H9 (cell line): Measurements from ENCODE around the gene METTL21C. TPM values are rescaled to one million over a fixed set of nuclear protein-coding genes. Genes with fewer than 3 reads are reported as not detected.

Experiments
- DNase-seq: peaks from one replicate; pipeline ENCODE4 v3.0.0-alpha.2; 2017
- H2AFZ ChIP-seq: one replicate; pipeline ENCODE4 v1.6.1; 2013; ENCODE audit warnings: mild to moderate bottlenecking, low read length, control low read depth, moderate library complexity
- H2AK5ac ChIP-seq: 2 replicates; pipeline ENCODE4 v1.6.1; 2013; ENCODE audit warnings: low read length, control low read depth, mixed read lengths; ENCODE audit not compliant: insufficient read length
- H2BK120ac ChIP-seq: one replicate; pipeline ENCODE4 v1.6.1; 2013; ENCODE audit warnings: low read depth, mild to moderate bottlenecking, low read length, control low read depth, inconsistent platforms; ENCODE audit not compliant: poor library complexity, severe bottlenecking
- H2BK12ac ChIP-seq: 2 replicates; pipeline ENCODE4 v1.6.1; 2013; ENCODE audit warnings: low read length, control low read depth, mixed read lengths, low read depth; ENCODE audit not compliant: insufficient read length
- H2BK15ac ChIP-seq: 2 replicates; pipeline ENCODE4 v1.6.1; 2013; ENCODE audit warnings: low read depth, low read length, control low read depth
- H2BK20ac ChIP-seq: one replicate; pipeline ENCODE4 v1.6.1; 2013; ENCODE audit warnings: low read depth, mild to moderate bottlenecking, low read length, control low read depth, inconsistent platforms; ENCODE audit not compliant: poor library complexity, severe bottlenecking
- H2BK5ac ChIP-seq: 2 replicates; pipeline ENCODE4 v1.6.1; 2013; ENCODE audit warnings: low read length, control low read depth, mixed read lengths; ENCODE audit not compliant: insufficient read length
- H3K14ac ChIP-seq: 2 replicates; pipeline ENCODE4 v1.6.1; 2013; ENCODE audit warnings: low read length, control low read depth; ENCODE audit not compliant: insufficient read depth
- H3K18ac ChIP-seq: 2 replicates; pipeline ENCODE4 v1.6.1; 2013; ENCODE audit warnings: low read depth, mild to moderate bottlenecking, mixed read lengths, low read length, control low read depth; ENCODE audit not compliant: insufficient read length
- H3K23ac ChIP-seq: 2 replicates; pipeline ENCODE4 v1.6.1; 2013; ENCODE audit warnings: low read length, control low read depth, mixed read lengths, low read depth; ENCODE audit not compliant: insufficient read length
- H3K23me2 ChIP-seq: 2 replicates; pipeline ENCODE4 v1.6.1; 2013; ENCODE audit warnings: low read depth, mild to moderate bottlenecking, mixed read lengths, low read length, control low read depth; ENCODE audit not compliant: insufficient read length, poor library complexity, severe bottlenecking
- H3K27ac ChIP-seq: 2 replicates; pipeline ENCODE4 v1.5.1; 2013; ENCODE audit warnings: low read length, control low read depth, mixed read lengths, low read depth; ENCODE audit not compliant: insufficient read length
- H3K27me3 ChIP-seq: 2 replicates; pipeline ENCODE4 v1.6.1; 2013; ENCODE audit warnings: low read length, control low read depth, inconsistent platforms; ENCODE audit not compliant: insufficient read depth
- H3K4ac ChIP-seq: 2 replicates; pipeline ENCODE4 v1.6.1; 2013; ENCODE audit warnings: low read depth, mild to moderate bottlenecking, control low read depth, inconsistent platforms, low read length, moderate library complexity
- H3K4me1 ChIP-seq: 2 replicates; pipeline ENCODE4 v1.6.1; 2013; ENCODE audit warnings: low read length, control low read depth, inconsistent platforms; ENCODE audit not compliant: insufficient read depth
- H3K4me2 ChIP-seq: 2 replicates; pipeline ENCODE4 v1.6.1; 2013; ENCODE audit warnings: low read length, control low read depth, mixed read lengths; ENCODE audit not compliant: insufficient read length, insufficient read depth
- H3K56ac ChIP-seq: 2 replicates; pipeline ENCODE4 v1.6.1; 2013; ENCODE audit warnings: low read depth, mild to moderate bottlenecking, mixed read lengths, low read length, control low read depth; ENCODE audit not compliant: insufficient read length
- H3K79me1 ChIP-seq: 2 replicates; pipeline ENCODE4 v1.6.1; 2013; ENCODE audit warnings: low read depth, mild to moderate bottlenecking, moderate library complexity, low read length, control low read depth, inconsistent platforms; ENCODE audit not compliant: insufficient read depth, poor library complexity, severe bottlenecking
- H3K79me2 ChIP-seq: 2 replicates; pipeline ENCODE4 v1.6.1; 2013; ENCODE audit warnings: low read length, control low read depth, inconsistent platforms; ENCODE audit not compliant: insufficient read depth
- H3K9ac ChIP-seq: 2 replicates; pipeline ENCODE4 v1.6.1; 2013; ENCODE audit warnings: low read length, control low read depth, mixed read lengths; ENCODE audit not compliant: insufficient read length; ENCODE audit errors: extremely low read depth
- H3K9me3 ChIP-seq: one replicate; pipeline ENCODE4 v1.6.1; 2013; ENCODE audit warnings: low read depth, low read length, inconsistent platforms; ENCODE audit not compliant: control insufficient read depth
- H3T11ph ChIP-seq: one replicate; pipeline ENCODE4 v1.6.1; 2013; ENCODE audit warnings: mild to moderate bottlenecking, low read length, control low read depth, inconsistent platforms
- H4K20me1 ChIP-seq: one replicate; pipeline ENCODE4 v1.6.1; 2013; ENCODE audit not compliant: control insufficient read depth, insufficient read length, insufficient read depth
- H4K5ac ChIP-seq: 2 replicates; pipeline ENCODE4 v1.6.1; 2013; ENCODE audit warnings: low read depth, mild to moderate bottlenecking, mixed read lengths, low read length, control low read depth; ENCODE audit not compliant: insufficient read length
- H4K8ac ChIP-seq: replicated peaks from 2 replicates; pipeline ENCODE4 v1.6.1; 2013; ENCODE audit warnings: low read length, control low read depth, mixed read lengths, low read depth; ENCODE audit not compliant: insufficient read length
- H4K91ac ChIP-seq: 2 replicates; pipeline ENCODE4 v1.6.1; 2013; ENCODE audit warnings: low read depth, mild to moderate bottlenecking, moderate library complexity, mixed read lengths, low read length, control low read depth; ENCODE audit not compliant: insufficient read length
- H3K27ac Mint-ChIP-seq, 3 experiments: 2 replicates in 2 of 3; 3 replicates in 1 of 3; pipeline ENCODE4 v1.8.0; 2020 to 2021; ENCODE audit warnings: mixed read lengths in 3 of 3, mild to moderate bottlenecking in 1 of 3, moderate library complexity in 1 of 3
- H3K27me3 Mint-ChIP-seq: 2 replicates; pipeline ENCODE4 v1.8.0; 2021; ENCODE audit warnings: low read depth, mild to moderate bottlenecking, moderate library complexity, mixed read lengths
- H3K36me3 Mint-ChIP-seq, 3 experiments: 2 replicates in 2 of 3; 3 replicates in 1 of 3; pipeline ENCODE4 v1.8.0; 2020 to 2021; ENCODE audit warnings: low read depth in 3 of 3, mixed read lengths in 3 of 3; ENCODE audit not compliant: insufficient read depth in 1 of 3
- H3K4me1 Mint-ChIP-seq, 2 experiments: 2 replicates each; pipeline ENCODE4 v1.8.0; 2020; ENCODE audit warnings: mixed read lengths in 2 of 2
- H3K4me3 Mint-ChIP-seq, 2 experiments: 2 replicates in 1 of 2; 3 replicates in 1 of 2; pipeline ENCODE4 v1.8.0; 2020 to 2021; ENCODE audit warnings: mild to moderate bottlenecking in 2 of 2, mixed read lengths in 2 of 2, moderate library complexity in 1 of 2
- H3K9me3 Mint-ChIP-seq, 2 experiments: 2 replicates in 1 of 2; 3 replicates in 1 of 2; pipeline ENCODE4 v1.8.0; 2020; ENCODE audit warnings: mild to moderate bottlenecking in 2 of 2, mixed read lengths in 2 of 2, moderate library complexity in 1 of 2
- WGBS: extraction: QIAGEN DNeasy Blood & Tissue Kit; methylation state at CpG from one replicate; pipeline ENCODE4 v1.1.7; 2013; ENCODE audit warnings: missing lambda C conversion rate, low lambda C conversion rate, mixed read lengths; ENCODE audit not compliant: insufficient read length; ENCODE audit errors: extremely low coverage; 5-methylcytosine and 5-hydroxymethylcytosine counted together
- total RNA-seq: library from RNA; stranded (reverse); gene quantifications from 2 replicates; pipeline ENCODE4 v1.2.1, GENCODE V29; 2021
- TF ChIP-seq, protein P1 (sequence below): fragments of 200-600 bp; sonication (generic); conservative IDR thresholded peaks from 3 replicates; pipeline ENCODE4 v1.8.0; 2021; ENCODE audit warnings: antibody characterized with exemption, mild to moderate bottlenecking

METTL21C gene
- total RNA-seq, 1 experiment from 2014 or later = not detected

DNA sequence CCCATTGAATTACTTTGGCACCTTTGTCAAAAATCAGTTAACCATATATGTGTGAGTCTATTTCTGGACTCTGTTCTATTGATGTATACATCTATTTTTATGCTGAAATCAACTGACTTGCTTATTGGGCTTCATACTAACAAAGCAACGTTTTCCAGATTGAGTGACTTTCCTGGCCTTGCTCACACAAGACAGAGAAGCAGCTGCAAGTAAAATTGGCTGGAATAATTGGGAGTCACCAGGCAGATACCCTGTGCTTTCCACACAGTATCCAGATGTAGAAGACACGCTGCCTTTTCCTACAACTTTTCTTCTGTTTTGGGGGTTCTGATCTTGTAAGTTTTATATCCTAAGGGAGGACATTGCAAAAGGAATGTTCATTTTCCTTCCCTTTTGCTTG lies 11.2 kb downstream of the METTL21C start:
- Histone ChIP-seq H2BK120ac (no peak overlapping the region), H3K4ac (no peak overlapping the region), H3K4me1 (peaks cover 3% of the 10 kb centered on the region; the same call in 1 of the 2 replicates), H2BK15ac (no peak overlapping the region), H3K14ac (no peak overlapping the region), H2AFZ (no peak overlapping the region), H4K8ac (no peak overlapping the region), H3K23me2 (no peaks in the 10 kb centered on the region), H3K79me2 (no peaks in the 10 kb centered on the region), H4K20me1 (no peaks in the 10 kb centered on the region), H3K79me1 (no peaks in the 10 kb centered on the region), H4K5ac (no peak overlapping the region), H2BK12ac (no peak overlapping the region), H2AK5ac (no peak overlapping the region), H3T11ph (no peak overlapping the region), H3K9ac (no peak overlapping the region), H2BK5ac (no peak overlapping the region), H3K18ac (no peak overlapping the region), H4K91ac (no peak overlapping the region), H3K27me3 (no peaks in the 10 kb centered on the region), H3K27ac (no peak overlapping the region), H3K4me2 (no peak overlapping the region), H3K56ac (no peak overlapping the region), H3K9me3 (no peaks in the 10 kb centered on the region), H3K23ac (no peak overlapping the region), H2BK20ac (no peak overlapping the region)
- Mint-ChIP-seq H3K4me3 (no peak overlapping the region), H3K36me3 (peaks cover 5 to 11% (median 8%) of the 10 kb centered on the region in 3 experiments; a peak in 5 of 7 replicates), H3K9me3 (no peaks in the 10 kb centered on the region), H3K27ac (no peak overlapping the region), H3K4me1 (peaks cover 12 to 15% of the 10 kb centered on the region in 2 experiments), H3K27me3 (no peaks in the 10 kb centered on the region)
- no CpG with 5 or more reads among the region's 2 CpGs for WGBS
- TF ChIP-seq, protein P1, sequence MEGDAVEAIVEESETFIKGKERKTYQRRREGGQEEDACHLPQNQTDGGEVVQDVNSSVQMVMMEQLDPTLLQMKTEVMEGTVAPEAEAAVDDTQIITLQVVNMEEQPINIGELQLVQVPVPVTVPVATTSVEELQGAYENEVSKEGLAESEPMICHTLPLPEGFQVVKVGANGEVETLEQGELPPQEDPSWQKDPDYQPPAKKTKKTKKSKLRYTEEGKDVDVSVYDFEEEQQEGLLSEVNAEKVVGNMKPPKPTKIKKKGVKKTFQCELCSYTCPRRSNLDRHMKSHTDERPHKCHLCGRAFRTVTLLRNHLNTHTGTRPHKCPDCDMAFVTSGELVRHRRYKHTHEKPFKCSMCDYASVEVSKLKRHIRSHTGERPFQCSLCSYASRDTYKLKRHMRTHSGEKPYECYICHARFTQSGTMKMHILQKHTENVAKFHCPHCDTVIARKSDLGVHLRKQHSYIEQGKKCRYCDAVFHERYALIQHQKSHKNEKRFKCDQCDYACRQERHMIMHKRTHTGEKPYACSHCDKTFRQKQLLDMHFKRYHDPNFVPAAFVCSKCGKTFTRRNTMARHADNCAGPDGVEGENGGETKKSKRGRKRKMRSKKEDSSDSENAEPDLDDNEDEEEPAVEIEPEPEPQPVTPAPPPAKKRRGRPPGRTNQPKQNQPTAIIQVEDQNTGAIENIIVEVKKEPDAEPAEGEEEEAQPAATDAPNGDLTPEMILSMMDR = no peak
- no peak for DNase-seq
